ENCODE results near the gene CUBN. TPM values are rescaled to one million over a fixed set of nuclear protein-coding genes. Genes with fewer than 3 reads are reported as not detected.

Gene CUBN
- total RNA-seq, 1 experiment from 2014 or later = 0.46 TPM

DNA sequence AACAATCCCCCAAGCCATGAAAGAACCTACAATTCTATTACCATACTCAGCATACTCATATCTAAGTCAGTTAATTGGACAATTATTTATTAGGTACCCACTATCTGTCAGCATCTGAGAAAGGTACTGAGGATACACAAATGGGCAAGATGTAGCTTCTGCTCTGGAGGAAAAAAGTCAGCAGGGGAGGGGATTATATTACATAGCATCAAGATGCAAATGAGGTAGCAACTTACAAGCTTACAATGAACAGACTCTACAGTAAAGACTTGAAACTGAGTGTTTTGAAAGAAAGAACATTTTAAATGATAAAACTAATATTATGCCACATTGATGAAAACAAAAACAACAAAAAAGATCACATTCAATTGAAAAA, 10.8 kb upstream of the CUBN start (continued):
- TF ChIP-seq ESRRA (CRISPR knock-in tag; IDR thresholded peaks at IDR 0.05; ENCODE audit: borderline replicate concordance) (no peak), SMAD4 (CRISPR knock-in tag; IDR thresholded peaks at IDR 0.05) (no peak), TEAD4 (CRISPR knock-in tag; IDR thresholded peaks at IDR 0.05) (no peak), ZNF423 (CRISPR knock-in tag; IDR thresholded peaks at IDR 0.05) (no peak), ZNF317 (CRISPR knock-in tag; IDR thresholded peaks at IDR 0.05; ENCODE audit: borderline replicate concordance, low read depth) (no peak), FOXK1 (CRISPR knock-in tag; IDR thresholded peaks at IDR 0.05) (no peak), MXD4 (CRISPR knock-in tag; IDR thresholded peaks at IDR 0.05; ENCODE audit: borderline replicate concordance) (no peak), EMX1 (CRISPR knock-in tag; IDR thresholded peaks at IDR 0.05) (no peak), GRHL2 (CRISPR knock-in tag; IDR thresholded peaks at IDR 0.05; ENCODE audit: insufficient replicate concordance, severe bottlenecking) (no peak)

- ATAC-seq = no peak
- no peak for TF ChIP-seq PRRX2 (CRISPR knock-in tag; IDR thresholded peaks at IDR 0.05)
- no peak for TF ChIP-seq FOXJ3 (CRISPR knock-in tag; IDR thresholded peaks at IDR 0.05; ENCODE audit: borderline replicate concordance)
- TF ChIP-seq, protein P1, sequence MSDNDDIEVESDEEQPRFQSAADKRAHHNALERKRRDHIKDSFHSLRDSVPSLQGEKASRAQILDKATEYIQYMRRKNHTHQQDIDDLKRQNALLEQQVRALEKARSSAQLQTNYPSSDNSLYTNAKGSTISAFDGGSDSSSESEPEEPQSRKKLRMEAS (CRISPR knock-in tag; IDR thresholded peaks at IDR 0.05) = no peak
- TF ChIP-seq CDX4 (CRISPR knock-in tag; IDR thresholded peaks at IDR 0.05; ENCODE audit: borderline replicate concordance) = no peak
- TF ChIP-seq, protein P2, sequence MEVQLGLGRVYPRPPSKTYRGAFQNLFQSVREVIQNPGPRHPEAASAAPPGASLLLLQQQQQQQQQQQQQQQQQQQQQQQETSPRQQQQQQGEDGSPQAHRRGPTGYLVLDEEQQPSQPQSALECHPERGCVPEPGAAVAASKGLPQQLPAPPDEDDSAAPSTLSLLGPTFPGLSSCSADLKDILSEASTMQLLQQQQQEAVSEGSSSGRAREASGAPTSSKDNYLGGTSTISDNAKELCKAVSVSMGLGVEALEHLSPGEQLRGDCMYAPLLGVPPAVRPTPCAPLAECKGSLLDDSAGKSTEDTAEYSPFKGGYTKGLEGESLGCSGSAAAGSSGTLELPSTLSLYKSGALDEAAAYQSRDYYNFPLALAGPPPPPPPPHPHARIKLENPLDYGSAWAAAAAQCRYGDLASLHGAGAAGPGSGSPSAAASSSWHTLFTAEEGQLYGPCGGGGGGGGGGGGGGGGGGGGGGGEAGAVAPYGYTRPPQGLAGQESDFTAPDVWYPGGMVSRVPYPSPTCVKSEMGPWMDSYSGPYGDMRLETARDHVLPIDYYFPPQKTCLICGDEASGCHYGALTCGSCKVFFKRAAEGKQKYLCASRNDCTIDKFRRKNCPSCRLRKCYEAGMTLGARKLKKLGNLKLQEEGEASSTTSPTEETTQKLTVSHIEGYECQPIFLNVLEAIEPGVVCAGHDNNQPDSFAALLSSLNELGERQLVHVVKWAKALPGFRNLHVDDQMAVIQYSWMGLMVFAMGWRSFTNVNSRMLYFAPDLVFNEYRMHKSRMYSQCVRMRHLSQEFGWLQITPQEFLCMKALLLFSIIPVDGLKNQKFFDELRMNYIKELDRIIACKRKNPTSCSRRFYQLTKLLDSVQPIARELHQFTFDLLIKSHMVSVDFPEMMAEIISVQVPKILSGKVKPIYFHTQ (CRISPR knock-in tag; IDR thresholded peaks at IDR 0.05) = no peak
- TF ChIP-seq E2F5 (CRISPR knock-in tag; IDR thresholded peaks at IDR 0.05) = no peak
- TF ChIP-seq ZNF532 (CRISPR knock-in tag; IDR thresholded peaks at IDR 0.05; ENCODE audit: borderline replicate concordance) = no peak
- no peak for TF ChIP-seq ZNF317 (CRISPR knock-in tag; IDR thresholded peaks at IDR 0.05; ENCODE audit: borderline replicate concordance, low read depth)
- TF ChIP-seq RORB (CRISPR knock-in tag; IDR thresholded peaks at IDR 0.05) = no peak
- no peak for TF ChIP-seq ZNF671 (CRISPR knock-in tag; IDR thresholded peaks at IDR 0.05)
- TF ChIP-seq, protein P3, sequence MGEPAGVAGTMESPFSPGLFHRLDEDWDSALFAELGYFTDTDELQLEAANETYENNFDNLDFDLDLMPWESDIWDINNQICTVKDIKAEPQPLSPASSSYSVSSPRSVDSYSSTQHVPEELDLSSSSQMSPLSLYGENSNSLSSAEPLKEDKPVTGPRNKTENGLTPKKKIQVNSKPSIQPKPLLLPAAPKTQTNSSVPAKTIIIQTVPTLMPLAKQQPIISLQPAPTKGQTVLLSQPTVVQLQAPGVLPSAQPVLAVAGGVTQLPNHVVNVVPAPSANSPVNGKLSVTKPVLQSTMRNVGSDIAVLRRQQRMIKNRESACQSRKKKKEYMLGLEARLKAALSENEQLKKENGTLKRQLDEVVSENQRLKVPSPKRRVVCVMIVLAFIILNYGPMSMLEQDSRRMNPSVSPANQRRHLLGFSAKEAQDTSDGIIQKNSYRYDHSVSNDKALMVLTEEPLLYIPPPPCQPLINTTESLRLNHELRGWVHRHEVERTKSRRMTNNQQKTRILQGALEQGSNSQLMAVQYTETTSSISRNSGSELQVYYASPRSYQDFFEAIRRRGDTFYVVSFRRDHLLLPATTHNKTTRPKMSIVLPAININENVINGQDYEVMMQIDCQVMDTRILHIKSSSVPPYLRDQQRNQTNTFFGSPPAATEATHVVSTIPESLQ (CRISPR knock-in tag; IDR thresholded peaks at IDR 0.05) = no peak
- no peak for TF ChIP-seq IRF2 (CRISPR knock-in tag; IDR thresholded peaks at IDR 0.05; ENCODE audit: borderline replicate concordance, low read depth)
- no peak for TF ChIP-seq ZSCAN18 (CRISPR knock-in tag; IDR thresholded peaks at IDR 0.05)
- no peak for TF ChIP-seq FOXP1 (CRISPR knock-in tag; IDR thresholded peaks at IDR 0.05; ENCODE audit: borderline replicate concordance)
- no peak for TF ChIP-seq ELF4 (CRISPR knock-in tag; IDR thresholded peaks at IDR 0.05; ENCODE audit: low read depth)
- TF ChIP-seq ZNF396 (CRISPR knock-in tag; IDR thresholded peaks at IDR 0.05; ENCODE audit: borderline replicate concordance) = no peak
These were observed 8.9 kb upstream of the CUBN start for GRCh38 chr10:17138460-17139042.

More at GRCh38 chr10:17138460-17139042, 8.9 kb upstream of the CUBN start:
- no peak overlapping the region for H3K4me3 Mint-ChIP-seq
- no peak overlapping the region for H3K27ac Mint-ChIP-seq
- CTCF ChIA-PET = interaction anchor here (1.1 kb wide), 1 partner anchor 92 kb away, joined by 4 read pairs; no protein-coding TSS in a partner anchor
- peaks cover 15% of the 10 kb centered on the region for H3K4me1 Mint-ChIP-seq
- H3K36me3 Mint-ChIP-seq = no peaks in the 10 kb centered on the region
- no peaks in the 10 kb centered on the region for H3K9me3 Mint-ChIP-seq
- no peaks in the 10 kb centered on the region for H3K27me3 Mint-ChIP-seq (ENCODE audit: low read depth)
- no peak for DNase-seq (ENCODE audit: low spot score)
- POLR2A ChIA-PET = interaction anchor here (0.6 kb wide), 1 partner anchor 213 kb away, joined by 3 read pairs; no protein-coding TSS in a partner anchor

Measured in WTC11 (cell line).